ENCODE data around the gene TPRG1.
A peak's percentile ranks its signal among the peaks of the same experiment; 100 is the strongest.
"Not testable (repeated sequence)": the region's sequence is repeated elsewhere in the genome, so short reads cannot be mapped to it uniquely, and the experiment has no call there.

The TPRG1 gene

DNA sequence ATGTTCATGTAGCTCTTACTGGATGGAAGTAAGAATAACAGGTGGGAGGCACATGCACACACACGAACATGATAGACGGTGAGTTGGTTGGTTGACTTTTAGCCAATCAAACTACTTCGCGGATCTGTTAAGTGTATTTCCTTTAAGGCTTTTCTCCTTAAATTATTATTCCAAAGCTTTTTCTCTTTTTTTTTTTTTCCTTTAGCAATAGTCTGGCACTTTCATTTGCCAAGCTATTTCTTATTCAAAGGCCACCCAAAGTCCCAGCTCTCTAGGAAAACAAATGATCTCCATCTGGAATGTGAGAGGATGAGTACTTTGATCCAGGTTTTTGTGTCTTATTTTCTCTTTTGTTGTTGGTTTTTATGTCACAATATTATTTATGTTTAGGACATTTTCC is 141.1 kb downstream of the TPRG1 start:
- DNase-seq (ENCODE audit: low read depth): no peak
- TF ChIP-seq, protein P1, sequence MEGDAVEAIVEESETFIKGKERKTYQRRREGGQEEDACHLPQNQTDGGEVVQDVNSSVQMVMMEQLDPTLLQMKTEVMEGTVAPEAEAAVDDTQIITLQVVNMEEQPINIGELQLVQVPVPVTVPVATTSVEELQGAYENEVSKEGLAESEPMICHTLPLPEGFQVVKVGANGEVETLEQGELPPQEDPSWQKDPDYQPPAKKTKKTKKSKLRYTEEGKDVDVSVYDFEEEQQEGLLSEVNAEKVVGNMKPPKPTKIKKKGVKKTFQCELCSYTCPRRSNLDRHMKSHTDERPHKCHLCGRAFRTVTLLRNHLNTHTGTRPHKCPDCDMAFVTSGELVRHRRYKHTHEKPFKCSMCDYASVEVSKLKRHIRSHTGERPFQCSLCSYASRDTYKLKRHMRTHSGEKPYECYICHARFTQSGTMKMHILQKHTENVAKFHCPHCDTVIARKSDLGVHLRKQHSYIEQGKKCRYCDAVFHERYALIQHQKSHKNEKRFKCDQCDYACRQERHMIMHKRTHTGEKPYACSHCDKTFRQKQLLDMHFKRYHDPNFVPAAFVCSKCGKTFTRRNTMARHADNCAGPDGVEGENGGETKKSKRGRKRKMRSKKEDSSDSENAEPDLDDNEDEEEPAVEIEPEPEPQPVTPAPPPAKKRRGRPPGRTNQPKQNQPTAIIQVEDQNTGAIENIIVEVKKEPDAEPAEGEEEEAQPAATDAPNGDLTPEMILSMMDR (IDR thresholded peaks at IDR 0.05; ENCODE audit: low read depth, low read length, missing control alignments): no peak
- no peak overlapping the region for H3K4me3 ChIP-seq (ENCODE audit: low read depth, low read length)

DNA sequence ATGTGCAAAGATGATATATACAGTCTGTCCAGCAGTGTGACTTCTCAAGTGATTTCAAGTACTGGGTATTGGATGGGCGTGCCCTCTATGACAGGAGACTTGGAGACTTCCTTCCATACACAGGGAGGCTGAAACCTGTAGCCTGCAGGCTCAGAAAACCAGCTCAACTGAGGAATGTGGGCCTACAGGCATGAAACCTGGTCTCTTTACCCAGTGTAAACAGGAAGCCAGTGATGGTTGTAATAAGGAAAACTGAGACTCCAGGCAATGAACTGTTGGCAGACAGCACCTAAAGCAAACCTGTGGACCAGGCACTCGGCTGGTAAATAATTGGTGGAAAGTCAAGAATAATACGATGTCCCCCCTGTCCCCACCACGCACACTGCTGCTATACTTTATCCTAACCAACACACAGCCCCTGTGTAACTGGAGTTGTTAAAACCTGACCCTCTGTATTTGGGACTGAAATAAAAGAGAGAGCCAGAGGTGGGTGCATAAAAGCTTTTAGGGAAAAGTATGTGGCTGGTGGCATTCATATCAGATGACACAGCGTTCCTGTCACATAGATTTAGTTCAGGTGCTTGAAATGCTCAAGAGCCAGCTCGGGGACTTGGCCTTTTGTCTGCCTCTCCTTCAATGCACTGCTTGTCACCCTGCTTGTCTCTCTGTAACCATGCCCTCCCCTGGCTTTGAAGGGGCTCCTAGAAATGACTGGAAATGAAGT is 144.7 kb downstream of the TPRG1 start:
- no peak for DNase-seq (ENCODE audit: low read depth)

DNA sequence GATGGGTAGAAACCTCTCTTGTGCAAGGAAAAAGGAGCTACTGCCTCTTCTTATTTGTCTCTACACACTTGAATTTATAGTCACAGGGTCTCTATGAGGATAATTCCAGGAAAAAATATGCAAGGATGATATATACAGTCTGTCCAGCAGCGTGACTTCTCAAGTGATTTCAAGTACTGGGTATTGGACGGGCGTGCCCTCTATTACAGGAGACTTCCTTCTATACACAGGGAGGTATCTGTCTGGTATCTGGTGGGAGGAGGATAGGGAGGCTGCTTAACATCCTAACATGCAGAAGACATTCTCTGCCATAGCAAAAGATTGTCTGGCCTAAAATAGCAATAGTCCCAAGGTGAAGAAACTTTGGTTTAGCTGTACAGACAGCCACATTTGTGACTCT is 146.1 kb downstream of the TPRG1 start:
- TF ChIP-seq, protein P1 (IDR thresholded peaks at IDR 0.05; ENCODE audit: low read depth, low read length, missing control alignments): no peak
- DNase-seq (ENCODE audit: low read depth): no peak
- H3K4me3 ChIP-seq (ENCODE audit: low read depth, low read length): no peak overlapping the region

More for the DNA sequence above, 144.7 kb downstream of the TPRG1 start:
- TF ChIP-seq, protein P1 (IDR thresholded peaks at IDR 0.05; ENCODE audit: low read depth, low read length, missing control alignments): no peak
- no peak overlapping the region for H3K4me3 ChIP-seq (ENCODE audit: low read depth, low read length)

DNA sequence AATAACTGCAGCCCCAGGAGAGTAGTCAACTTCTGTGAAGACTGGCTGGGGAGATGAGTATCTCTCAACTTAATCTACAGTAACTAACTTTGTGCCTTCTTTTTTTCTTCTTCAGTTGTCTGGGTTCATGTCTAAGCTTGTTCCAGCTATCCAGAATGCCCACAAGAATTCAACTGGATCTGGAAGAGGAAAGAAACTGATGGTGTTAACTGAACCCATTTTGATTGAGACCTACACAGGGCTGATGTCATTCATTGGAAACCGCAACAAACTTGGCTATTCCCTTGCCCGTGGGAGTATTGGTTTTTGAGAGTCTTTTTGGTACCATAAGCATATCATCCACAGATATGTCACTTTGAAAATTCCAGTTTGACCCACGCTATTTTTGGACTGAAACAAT is 148.7 kb downstream of the TPRG1 start:
- TF ChIP-seq, protein P1 (IDR thresholded peaks at IDR 0.05; ENCODE audit: low read depth, low read length, missing control alignments): no peak
- no peak overlapping the region for H3K4me3 ChIP-seq (ENCODE audit: low read depth, low read length)

DNA sequence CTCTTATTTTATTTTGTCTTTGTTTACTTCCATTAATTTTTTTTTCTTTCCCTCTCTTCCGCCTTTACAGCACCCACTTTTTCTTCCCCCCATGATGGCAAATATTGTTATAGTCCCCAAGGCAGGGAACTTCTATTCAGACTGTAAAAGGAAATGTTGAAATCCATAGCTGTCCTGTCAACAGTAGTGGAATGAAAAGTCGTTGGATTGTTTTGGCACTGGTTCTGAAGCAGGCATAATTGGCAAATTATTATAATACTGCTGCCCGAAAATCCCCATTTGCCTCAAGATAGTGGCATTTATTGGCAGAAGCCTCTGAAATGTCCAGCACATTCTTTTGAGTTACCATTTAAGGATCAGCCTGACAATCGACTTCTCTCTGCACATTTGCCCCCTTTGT is 150.6 kb downstream of the TPRG1 start:
- no peak for DNase-seq (ENCODE audit: low read depth)
- TF ChIP-seq, protein P1 (IDR thresholded peaks at IDR 0.05; ENCODE audit: low read depth, low read length, missing control alignments): no peak
- no peak overlapping the region for H3K4me3 ChIP-seq (ENCODE audit: low read depth, low read length)

More for the DNA sequence above, 148.7 kb downstream of the TPRG1 start:
- DNase-seq (ENCODE audit: low read depth): no peak

DNA sequence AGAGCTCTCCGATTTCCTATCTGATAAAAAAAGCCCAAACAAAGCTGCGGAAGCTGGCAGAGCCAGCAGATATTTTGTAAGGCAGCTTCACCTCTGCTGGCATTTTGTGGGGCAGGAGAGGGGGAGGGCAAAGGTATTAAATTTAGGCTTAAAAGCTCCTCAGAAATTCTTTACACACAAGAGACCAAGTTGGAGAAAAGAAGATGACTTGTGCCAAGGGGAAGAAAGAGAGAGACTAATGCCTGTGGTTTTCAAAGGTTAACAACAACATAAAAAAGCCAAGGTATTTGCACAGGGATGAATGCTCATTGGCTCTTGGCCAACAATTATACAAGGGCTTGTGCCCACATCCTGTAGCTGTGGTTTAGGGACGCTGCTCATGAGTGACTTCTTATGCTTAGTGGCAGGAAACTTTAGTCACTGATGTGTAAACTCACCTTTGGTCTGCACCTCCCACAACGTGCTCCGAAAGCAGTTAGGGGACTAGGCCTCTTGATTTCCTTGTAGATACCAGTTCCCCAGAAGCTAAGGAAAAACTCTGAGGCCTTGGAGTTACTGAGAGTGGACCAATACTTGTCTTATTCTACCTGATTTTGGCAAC is 152.9 kb downstream of the TPRG1 start:
- DNase-seq (ENCODE audit: low read depth): peak; percentile 96
- TF ChIP-seq, protein P1 (IDR thresholded peaks at IDR 0.05; ENCODE audit: low read depth, low read length, missing control alignments): no peak
- H3K4me3 ChIP-seq (ENCODE audit: low read depth, low read length): no peak overlapping the region

DNA sequence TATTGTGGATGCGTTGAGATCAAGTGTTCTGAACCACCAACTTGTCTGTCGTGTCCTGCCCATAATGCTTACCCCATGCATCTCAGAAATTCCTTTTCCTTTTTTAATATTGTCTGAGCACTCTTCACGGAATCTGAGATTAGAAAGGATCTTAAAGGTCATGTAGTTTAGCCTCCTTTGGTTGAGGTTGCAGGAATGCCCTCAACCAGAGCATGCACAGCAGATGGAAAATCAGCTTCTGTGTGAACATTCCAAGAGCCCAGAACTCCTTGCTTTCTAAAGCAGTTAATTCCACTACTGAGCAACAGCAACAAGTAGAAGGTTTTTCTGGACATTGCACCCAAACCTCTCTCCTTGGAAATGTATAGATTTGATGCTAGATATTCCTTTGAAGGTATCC is 153.7 kb downstream of the TPRG1 start:
- no peak overlapping the region for H3K4me3 ChIP-seq (ENCODE audit: low read depth, low read length)
- TF ChIP-seq, protein P1 (IDR thresholded peaks at IDR 0.05; ENCODE audit: low read depth, low read length, missing control alignments): no peak
- no peak for DNase-seq (ENCODE audit: low read depth)

DNA sequence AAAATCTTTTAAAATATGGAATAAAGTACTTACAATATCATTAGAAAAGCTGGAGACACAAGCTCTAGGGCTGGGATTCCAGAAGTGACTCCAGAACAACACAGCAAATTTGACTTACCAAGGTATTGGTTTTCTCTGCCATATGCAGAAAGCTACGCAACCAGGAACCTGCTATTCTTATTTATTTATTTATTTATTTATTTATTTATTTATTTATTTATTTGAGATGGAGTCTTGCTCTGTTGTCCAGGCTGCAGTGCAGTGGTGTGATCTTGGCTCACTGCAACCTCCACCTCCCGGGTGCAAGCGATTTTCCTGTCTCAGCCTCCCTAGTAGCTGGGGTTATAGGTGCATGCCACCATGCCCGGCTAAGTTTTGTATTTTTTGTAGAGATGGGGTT is 157.9 kb downstream of the TPRG1 start:
- H3K4me3 ChIP-seq (ENCODE audit: low read depth, low read length); DNase-seq (ENCODE audit: low read depth): not testable (repeated sequence)
